HCT116 (cell line): ENCODE data around the gene NHLRC4. TPM values are rescaled to one million over a fixed set of nuclear protein-coding genes. Genes with fewer than 3 reads are reported as not detected.

Experiments
- ATAC-seq: fragments of 200-7000 bp; cut with Tn5 transposase; 2 replicates; pipeline ENCODE4 v1.9.1; 2020; ENCODE audit warnings: mild to moderate bottlenecking, moderate library complexity
- BruUV-seq: library from RNA; stranded (reverse); fragments of 400-500 nt; replicated peaks from 2 replicates; lab custom pipeline; 2021; lab: Mats Ljungman, UMichigan
- CTCF ChIA-PET: fragments of 300-600 bp; sonication (Branson Sonifier 250); formaldehyde crosslinking; loops from one replicate; lab custom pipeline; 2021; ENCODE audit warnings: antibody characterized with exemption; lab: Charles Lee
- POLR2A ChIA-PET: fragments of 300-600, 350-600 bp; sonication (Branson Sonifier 250); formaldehyde crosslinking; loops from one replicate; lab custom pipeline; 2021; ENCODE audit warnings: antibody characterized with exemption; lab: Charles Lee
- RAD21 ChIA-PET, 2 experiments: fragments of 300-600 bp; sonication (Branson Sonifier 250); formaldehyde crosslinking; loops; one replicate each; lab custom pipeline; 2023; ENCODE audit warnings: low total read pairs in 2 of 2; ENCODE audit not compliant: uncharacterized antibody in 2 of 2, unreplicated experiment in 2 of 2, low non-redundant PET in 1 of 2; lab: Charles Lee
- DNase-seq: peaks from one replicate; pipeline ENCODE4 v3.0.0-alpha.2; 2010; ENCODE audit warnings: low read depth, low spot score
- H2AFZ ChIP-seq: fragments of 200-600 bp; shearing (Covaris generic), sonication (generic); 2 replicates; pipeline ENCODE4 v1.6.1; 2017; ENCODE audit warnings: low read depth, mixed run types, mixed read lengths, antibody characterized with exemption, low read length; ENCODE audit not compliant: poor library complexity, severe bottlenecking
- H3K27ac ChIP-seq: 2 replicates; pipeline ENCODE4 v1.5.1; 2012; ENCODE audit warnings: low read depth, low read length
- H3K27me3 ChIP-seq: fragments of 200-600 bp; sonication (generic); 2 replicates; pipeline ENCODE4 v1.6.1; 2016; ENCODE audit warnings: mixed run types, low read length, mixed read lengths; ENCODE audit not compliant: insufficient read depth
- H3K36me3 ChIP-seq, 2 experiments: fragments of 200-500 bp in 1 of 2; fragments of 200-600 bp in 1 of 2; sonication (Bioruptor generic) in 1 of 2; sonication (generic) in 1 of 2; 2 replicates each; pipeline versions ENCODE4 v1.5.1 to v1.6.1; 2014 to 2016; ENCODE audit warnings: low read length in 2 of 2, inconsistent platforms in 1 of 2, mixed read lengths in 1 of 2, mixed run types in 1 of 2; ENCODE audit not compliant: insufficient read depth in 2 of 2, control insufficient read depth in 1 of 2
- H3K4me1 ChIP-seq, 2 experiments: fragments of 200-600 bp in 1 of 2; sonication (generic) in 1 of 2; 2 replicates each; pipeline versions ENCODE4 v1.5.1 to v1.6.1; 2012 to 2017; ENCODE audit warnings: low read length in 2 of 2, inconsistent platforms in 1 of 2, mild to moderate bottlenecking in 1 of 2, mixed read lengths in 1 of 2, mixed run types in 1 of 2, moderate library complexity in 1 of 2; ENCODE audit not compliant: insufficient read depth in 2 of 2, control insufficient read depth in 1 of 2
- H3K4me2 ChIP-seq: fragments of 200-600 bp; sonication (generic); 2 replicates; pipeline ENCODE4 v1.6.1; 2017; ENCODE audit warnings: mixed run types, low read length, mixed read lengths
- H3K4me3 ChIP-seq, 2 experiments: fragments of 200-600 bp in 1 of 2; sonication (generic) in 1 of 2; replicated peaks in 1 of 2; 2 replicates each; pipeline ENCODE4 v1.5.1; 2011 to 2016; ENCODE audit warnings: low read length in 2 of 2, control low read depth in 1 of 2, low read depth in 1 of 2, mild to moderate bottlenecking in 1 of 2, mixed read lengths in 1 of 2, mixed run types in 1 of 2
- H3K79me2 ChIP-seq: fragments of 200-600 bp; sonication (generic); 2 replicates; pipeline ENCODE4 v1.6.1; 2017; ENCODE audit warnings: mild to moderate bottlenecking, mixed run types, low read length, moderate library complexity, mixed read lengths; ENCODE audit not compliant: insufficient read depth
- H3K9ac ChIP-seq: fragments of 200-600 bp; sonication (generic); 2 replicates; pipeline ENCODE4 v1.6.1; 2016; ENCODE audit warnings: low read length, mixed read lengths
- H3K9me2 ChIP-seq: fragments of 200-600 bp; sonication (generic), shearing (Covaris generic); 2 replicates; pipeline ENCODE4 v1.6.1; 2017; ENCODE audit warnings: mixed run types, mild to moderate bottlenecking, moderate library complexity; ENCODE audit not compliant: insufficient read depth
- H3K9me3 ChIP-seq, 2 experiments: fragments of 200-500 bp in 1 of 2; fragments of 200-600 bp in 1 of 2; sonication (Bioruptor generic) in 1 of 2; sonication (generic) in 1 of 2; 2 replicates each; pipeline ENCODE4 v1.6.1; 2014 to 2017; ENCODE audit warnings: low read length in 2 of 2, mixed read lengths in 2 of 2, inconsistent platforms in 1 of 2, low read depth in 1 of 2, mild to moderate bottlenecking in 1 of 2, mixed run types in 1 of 2, moderate library complexity in 1 of 2; ENCODE audit not compliant: control insufficient read depth in 1 of 2, insufficient read depth in 1 of 2
- H4K20me1 ChIP-seq: fragments of 200-600 bp; sonication (generic), shearing (Covaris generic); 2 replicates; pipeline ENCODE4 v1.6.1; 2017; ENCODE audit warnings: mixed run types, mild to moderate bottlenecking, moderate library complexity; ENCODE audit not compliant: insufficient read depth
- ATF3 ChIP-seq: IDR thresholded peaks from 2 replicates; pipeline ENCODE4 v1.6.1; 2012
- CBX3 ChIP-seq: IDR thresholded peaks from 2 replicates; pipeline ENCODE4 v1.6.1; 2012; ENCODE audit warnings: low read depth
- EGR1 ChIP-seq: IDR thresholded peaks from 2 replicates; pipeline ENCODE4 v1.6.1; 2012; ENCODE audit warnings: low read depth
- ELF1 ChIP-seq: IDR thresholded peaks from 2 replicates; pipeline ENCODE4 v1.6.1; 2012; ENCODE audit warnings: low read depth, borderline replicate concordance
- JUND ChIP-seq: IDR thresholded peaks from 2 replicates; pipeline ENCODE4 v1.6.1; 2012
- POLR2A ChIP-seq: IDR thresholded peaks from 2 replicates; pipeline ENCODE4 v1.7.0; 2011; ENCODE audit warnings: borderline replicate concordance; ENCODE audit not compliant: insufficient read depth, insufficient read length; ENCODE audit errors: extremely low read depth
- RAD21 ChIP-seq: IDR thresholded peaks from 2 replicates; pipeline ENCODE4 v1.6.1; 2012; ENCODE audit warnings: low read depth, mild to moderate bottlenecking
- SP1 ChIP-seq: IDR thresholded peaks from 2 replicates; pipeline ENCODE4 v1.6.1; 2012; ENCODE audit warnings: low read depth
- YY1 ChIP-seq: IDR thresholded peaks from 2 replicates; pipeline ENCODE4 v1.6.1; 2011; ENCODE audit warnings: low read length, low read depth, moderate library complexity, mild to moderate bottlenecking; ENCODE audit not compliant: insufficient replicate concordance; ENCODE audit errors: extremely low read depth
- ZBTB33 ChIP-seq: IDR thresholded peaks from 2 replicates; pipeline ENCODE4 v1.6.1; 2011; ENCODE audit warnings: mild to moderate bottlenecking, low read length, moderate library complexity; ENCODE audit not compliant: insufficient replicate concordance; ENCODE audit errors: extremely low read depth
- ZNF274 ChIP-seq: fragments of 200-500 bp; sonication (Bioruptor generic); IDR thresholded peaks from 2 replicates; pipeline ENCODE4 v1.6.1; 2014; ENCODE audit warnings: mild to moderate bottlenecking, low read depth, low read length, inconsistent platforms
- intact Hi-C: fragments of 100-400 bp; cut with micrococcal nuclease; formaldehyde crosslinking; loops from 2 replicates; pipeline ENCODE4 v1.10.0; 2022
- total RNA-seq: library from RNA; stranded (reverse); gene quantifications from one replicate; pipeline ENCODE4 v1.2.1, GENCODE V29; 2021; ENCODE audit not compliant: unreplicated experiment
- TF ChIP-seq, protein P1 (sequence below): IDR thresholded peaks from 2 replicates; pipeline ENCODE4 v1.6.1; 2012
- TF ChIP-seq, protein P2 (sequence below), 3 experiments: fragments of 200-600 bp in 1 of 3; sonication (generic) in 1 of 3; IDR thresholded peaks in 2 of 3; conservative IDR thresholded peaks in 1 of 3; 2 replicates each; pipeline ENCODE4 v1.5.1; 2012 to 2017; ENCODE audit warnings: low read depth in 2 of 3, low read length in 2 of 3, antibody characterized with exemption in 1 of 3, borderline replicate concordance in 1 of 3, control low read depth in 1 of 3, mild to moderate bottlenecking in 1 of 3, mixed read lengths in 1 of 3, mixed run types in 1 of 3, moderate library complexity in 1 of 3; ENCODE audit not compliant: insufficient read depth in 1 of 3
- TF ChIP-seq, protein P3 (sequence below): IDR thresholded peaks from 2 replicates; pipeline ENCODE4 v1.6.1; 2012; ENCODE audit warnings: low read depth

Gene NHLRC4
- total RNA-seq, 1 experiment from 2014 or later, result 0.22 TPM

DNA sequence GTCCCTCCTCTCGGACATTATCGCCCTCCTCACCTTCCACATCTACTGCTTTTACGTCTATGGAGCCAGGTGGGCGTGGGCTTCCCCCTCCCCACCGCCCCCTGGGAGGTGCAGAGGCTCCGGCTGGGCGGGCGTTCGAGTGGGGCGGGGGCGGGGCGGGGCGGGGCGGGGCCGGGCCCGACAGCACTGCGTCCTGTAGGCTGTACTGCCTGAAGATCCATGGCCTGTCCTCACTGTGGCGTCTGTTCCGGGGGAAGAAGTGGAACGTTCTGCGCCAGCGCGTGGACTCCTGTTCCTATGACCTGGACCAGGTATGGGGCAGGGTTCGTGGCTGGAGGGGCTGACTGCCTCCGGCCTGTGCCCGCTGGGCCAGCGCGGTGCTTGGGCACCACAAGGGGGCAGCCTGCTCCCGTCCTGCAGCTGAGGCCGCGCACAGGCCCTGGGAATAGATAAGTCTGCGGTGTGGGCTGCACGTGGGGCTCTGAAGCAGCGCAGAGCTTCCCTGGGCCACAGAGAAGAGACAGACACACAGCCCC lies 12.1 kb downstream of the NHLRC4 start:
- DNase-seq (no peak), ATAC-seq (peak; percentile 92)
- H3K9me3 ChIP-seq, result no peaks in the 10 kb centered on the region
- H4K20me1 ChIP-seq, result no peaks in the 10 kb centered on the region
- H3K4me2 ChIP-seq, result no peak overlapping the region
- H2AFZ ChIP-seq, result no peak overlapping the region
- no peaks in the 10 kb centered on the region for H3K36me3 ChIP-seq
- POLR2A ChIA-PET, result no interaction called here
- H3K27ac ChIP-seq, result no peak overlapping the region
- intact Hi-C loops, result loop anchor here (2.0 kb wide), 1 partner anchor 82 kb away; no protein-coding TSS in a partner anchor
- H3K27me3 ChIP-seq, result no peaks in the 10 kb centered on the region
- BruUV-seq, result no TSS peak
- no peak overlapping the region for H3K4me3 ChIP-seq
- H3K79me2 ChIP-seq, result no peaks in the 10 kb centered on the region
- TF ChIP-seq RAD21 (peak; percentile 81), CBX3 (no peak), ZBTB33 (no peak), ATF3 (no peak), EGR1 (no peak), ELF1 (no peak), JUND (no peak), POLR2A (no peak), ZNF274 (no peak), YY1 (no peak), SP1 (no peak)
- TF ChIP-seq, protein P1, sequence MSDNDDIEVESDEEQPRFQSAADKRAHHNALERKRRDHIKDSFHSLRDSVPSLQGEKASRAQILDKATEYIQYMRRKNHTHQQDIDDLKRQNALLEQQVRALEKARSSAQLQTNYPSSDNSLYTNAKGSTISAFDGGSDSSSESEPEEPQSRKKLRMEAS, result peak; percentile 32; the same call in 1 of the 2 replicates
- TF ChIP-seq, protein P2, sequence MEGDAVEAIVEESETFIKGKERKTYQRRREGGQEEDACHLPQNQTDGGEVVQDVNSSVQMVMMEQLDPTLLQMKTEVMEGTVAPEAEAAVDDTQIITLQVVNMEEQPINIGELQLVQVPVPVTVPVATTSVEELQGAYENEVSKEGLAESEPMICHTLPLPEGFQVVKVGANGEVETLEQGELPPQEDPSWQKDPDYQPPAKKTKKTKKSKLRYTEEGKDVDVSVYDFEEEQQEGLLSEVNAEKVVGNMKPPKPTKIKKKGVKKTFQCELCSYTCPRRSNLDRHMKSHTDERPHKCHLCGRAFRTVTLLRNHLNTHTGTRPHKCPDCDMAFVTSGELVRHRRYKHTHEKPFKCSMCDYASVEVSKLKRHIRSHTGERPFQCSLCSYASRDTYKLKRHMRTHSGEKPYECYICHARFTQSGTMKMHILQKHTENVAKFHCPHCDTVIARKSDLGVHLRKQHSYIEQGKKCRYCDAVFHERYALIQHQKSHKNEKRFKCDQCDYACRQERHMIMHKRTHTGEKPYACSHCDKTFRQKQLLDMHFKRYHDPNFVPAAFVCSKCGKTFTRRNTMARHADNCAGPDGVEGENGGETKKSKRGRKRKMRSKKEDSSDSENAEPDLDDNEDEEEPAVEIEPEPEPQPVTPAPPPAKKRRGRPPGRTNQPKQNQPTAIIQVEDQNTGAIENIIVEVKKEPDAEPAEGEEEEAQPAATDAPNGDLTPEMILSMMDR (IDR thresholded peaks at IDR 0.05 in 2 of 3, conservative IDR thresholded peaks at IDR 0.05 in 1 of 3; ENCODE audit: borderline replicate concordance in 1 of 3, insufficient read depth in 1 of 3, low read depth in 2 of 3, low read length in 2 of 3), result peak; percentile 59 to 74 (median 68); a peak in 5 of 6 replicates
- TF ChIP-seq, protein P3, sequence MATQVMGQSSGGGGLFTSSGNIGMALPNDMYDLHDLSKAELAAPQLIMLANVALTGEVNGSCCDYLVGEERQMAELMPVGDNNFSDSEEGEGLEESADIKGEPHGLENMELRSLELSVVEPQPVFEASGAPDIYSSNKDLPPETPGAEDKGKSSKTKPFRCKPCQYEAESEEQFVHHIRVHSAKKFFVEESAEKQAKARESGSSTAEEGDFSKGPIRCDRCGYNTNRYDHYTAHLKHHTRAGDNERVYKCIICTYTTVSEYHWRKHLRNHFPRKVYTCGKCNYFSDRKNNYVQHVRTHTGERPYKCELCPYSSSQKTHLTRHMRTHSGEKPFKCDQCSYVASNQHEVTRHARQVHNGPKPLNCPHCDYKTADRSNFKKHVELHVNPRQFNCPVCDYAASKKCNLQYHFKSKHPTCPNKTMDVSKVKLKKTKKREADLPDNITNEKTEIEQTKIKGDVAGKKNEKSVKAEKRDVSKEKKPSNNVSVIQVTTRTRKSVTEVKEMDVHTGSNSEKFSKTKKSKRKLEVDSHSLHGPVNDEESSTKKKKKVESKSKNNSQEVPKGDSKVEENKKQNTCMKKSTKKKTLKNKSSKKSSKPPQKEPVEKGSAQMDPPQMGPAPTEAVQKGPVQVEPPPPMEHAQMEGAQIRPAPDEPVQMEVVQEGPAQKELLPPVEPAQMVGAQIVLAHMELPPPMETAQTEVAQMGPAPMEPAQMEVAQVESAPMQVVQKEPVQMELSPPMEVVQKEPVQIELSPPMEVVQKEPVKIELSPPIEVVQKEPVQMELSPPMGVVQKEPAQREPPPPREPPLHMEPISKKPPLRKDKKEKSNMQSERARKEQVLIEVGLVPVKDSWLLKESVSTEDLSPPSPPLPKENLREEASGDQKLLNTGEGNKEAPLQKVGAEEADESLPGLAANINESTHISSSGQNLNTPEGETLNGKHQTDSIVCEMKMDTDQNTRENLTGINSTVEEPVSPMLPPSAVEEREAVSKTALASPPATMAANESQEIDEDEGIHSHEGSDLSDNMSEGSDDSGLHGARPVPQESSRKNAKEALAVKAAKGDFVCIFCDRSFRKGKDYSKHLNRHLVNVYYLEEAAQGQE, result no peak
- no peaks in the 10 kb centered on the region for H3K9me2 ChIP-seq
- RAD21 ChIA-PET, result no interaction called here
- H3K9ac ChIP-seq, result no peak overlapping the region
- CTCF ChIA-PET, result interaction anchor here (0.9 to 1.1 kb wide), 2 partner anchors 14 to 82 kb away, joined by 3 read pairs; no protein-coding TSS in a partner anchor
- H3K4me1 ChIP-seq, result no peaks in the 10 kb centered on the region
